Mesodermal cell (in vitro differentiated cells): ENCODE results near the gene MBOAT1.

ENCODE experiments used
- H3K27ac ChIP-seq: 2 replicates; pipeline ENCODE4 v1.7.0; 2013; ENCODE audit warnings: mild to moderate bottlenecking, low read depth, low read length, moderate library complexity; ENCODE audit not compliant: severe bottlenecking
- H3K36me3 ChIP-seq: 2 replicates; pipeline ENCODE4 v1.7.1; 2013; ENCODE audit warnings: mild to moderate bottlenecking, low read length, moderate library complexity; ENCODE audit not compliant: control insufficient read depth, insufficient read depth
- H3K4me1 ChIP-seq: one replicate; pipeline ENCODE4 v1.7.1; 2013; ENCODE audit warnings: mild to moderate bottlenecking, low read length; ENCODE audit not compliant: insufficient read depth, control insufficient read depth, poor library complexity, severe bottlenecking
- H3K4me3 ChIP-seq: 2 replicates; pipeline ENCODE4 v1.7.0; 2013; ENCODE audit warnings: low read length, control low read depth, mild to moderate bottlenecking; ENCODE audit not compliant: insufficient read depth, poor library complexity, severe bottlenecking; ENCODE audit errors: extremely low read depth
- H3K9me3 ChIP-seq: 2 replicates; pipeline ENCODE4 v1.7.1; 2013; ENCODE audit warnings: mild to moderate bottlenecking, low read length, moderate library complexity; ENCODE audit not compliant: control insufficient read depth
- WGBS, 2 experiments: methylation state at CpG; one replicate each; pipeline ENCODE4 v1.1.5; 2013; ENCODE audit warnings: missing lambda C conversion rate in 2 of 2; ENCODE audit not compliant: insufficient coverage in 2 of 2; 5-methylcytosine and 5-hydroxymethylcytosine counted together

MBOAT1 gene

GRCh38 chr6:20213271-20213798 lies 1.1 kb upstream of the MBOAT1 start:
- H3K4me1 ChIP-seq: no peaks in the 10 kb centered on the region
- no peak overlapping the region for H3K27ac ChIP-seq
- WGBS, 2 experiments: 45 to 68% methylated on average over 7 of the region's 9 CpGs
- H3K36me3 ChIP-seq: no peaks in the 10 kb centered on the region
- H3K9me3 ChIP-seq: no peaks in the 10 kb centered on the region
- peak overlapping the region; percentile 57 for H3K4me3 ChIP-seq

- peak overlapping the region; percentile 57 for H3K4me3 ChIP-seq
- peak overlapping the region; percentile 20 for H3K27ac ChIP-seq
- no peaks in the 10 kb centered on the region for H3K36me3 ChIP-seq
- WGBS, 2 experiments: 0% methylated on average over 31 to 32 of the region's 37 CpGs
- H3K9me3 ChIP-seq: no peaks in the 10 kb centered on the region
- no peaks in the 10 kb centered on the region for H3K4me1 ChIP-seq
Observed at GRCh38 chr6:20211941-20212391, 303 bp downstream of the MBOAT1 start.

GRCh38 chr6:20211037-20211940 lies 980 bp downstream of the MBOAT1 start:
- H3K4me3 ChIP-seq: peak overlapping the region; percentile 57
- no peak overlapping the region for H3K27ac ChIP-seq
- H3K36me3 ChIP-seq: no peaks in the 10 kb centered on the region
- H3K9me3 ChIP-seq: no peaks in the 10 kb centered on the region
- H3K4me1 ChIP-seq: peaks cover 2% of the 10 kb centered on the region
- WGBS, 2 experiments: 27 to 40% methylated on average over 6 of the region's 17 CpGs

- H3K4me3 ChIP-seq: no peak overlapping the region
- no peaks in the 10 kb centered on the region for H3K36me3 ChIP-seq
- 74 to 88% methylated on average over 3 of the region's 3 CpGs for WGBS, 2 experiments
- H3K4me1 ChIP-seq: peaks cover 7% of the 10 kb centered on the region
- H3K9me3 ChIP-seq: no peaks in the 10 kb centered on the region
- no peak overlapping the region for H3K27ac ChIP-seq
Observed at GRCh38 chr6:20210158-20210557, 2.1 kb downstream of the MBOAT1 start.

- H3K9me3 ChIP-seq: no peaks in the 10 kb centered on the region
- no peak overlapping the region for H3K27ac ChIP-seq
- H3K4me1 ChIP-seq: peaks cover 14% of the 10 kb centered on the region
- H3K36me3 ChIP-seq: no peaks in the 10 kb centered on the region
- H3K4me3 ChIP-seq: no peak overlapping the region
- WGBS, 2 experiments: 89 to 91% methylated on average over 1 of the region's 2 CpGs
Observed at GRCh38 chr6:20208687-20209378, 3.4 kb downstream of the MBOAT1 start.

GRCh38 chr6:20207088-20207418 lies 5.2 kb downstream of the MBOAT1 start:
- no peaks in the 10 kb centered on the region for H3K9me3 ChIP-seq
- H3K36me3 ChIP-seq: no peaks in the 10 kb centered on the region
- 93 to 96% methylated on average over 3 to 4 of the region's 5 CpGs for WGBS, 2 experiments
- H3K4me1 ChIP-seq: peaks cover 16% of the 10 kb centered on the region
- H3K27ac ChIP-seq: no peak overlapping the region
- no peak overlapping the region for H3K4me3 ChIP-seq

- Histone ChIP-seq H3K27ac (no peak overlapping the region), H3K36me3 (no peaks in the 10 kb centered on the region), H3K4me3 (no peak overlapping the region), H3K4me1 (peaks cover 24% of the 10 kb centered on the region), H3K9me3 (no peaks in the 10 kb centered on the region)
- 66 to 70% methylated on average over 6 of the region's 6 CpGs for WGBS, 2 experiments
Observed at GRCh38 chr6:20205722-20206161, 6.5 kb downstream of the MBOAT1 start.

GRCh38 chr6:20204512-20204894 lies 7.8 kb downstream of the MBOAT1 start:
- no peak overlapping the region for H3K4me3 ChIP-seq
- no peaks in the 10 kb centered on the region for H3K9me3 ChIP-seq
- WGBS, 2 experiments: 71 to 91% methylated on average over 1 to 4 of the region's 4 CpGs
- H3K27ac ChIP-seq: no peak overlapping the region
- H3K4me1 ChIP-seq: peaks cover 24% of the 10 kb centered on the region
- no peaks in the 10 kb centered on the region for H3K36me3 ChIP-seq

GRCh38 chr6:20203561-20204511 lies 8.4 kb downstream of the MBOAT1 start:
- Histone ChIP-seq H3K4me3 (no peak overlapping the region), H3K27ac (no peak overlapping the region), H3K4me1 (peaks cover 24% of the 10 kb centered on the region), H3K36me3 (no peaks in the 10 kb centered on the region), H3K9me3 (no peaks in the 10 kb centered on the region)
- WGBS, 2 experiments: 74 to 100% methylated on average over 3 of the region's 7 CpGs

GRCh38 chr6:20202699-20203302 lies 9.5 kb downstream of the MBOAT1 start:
- no peak overlapping the region for H3K27ac ChIP-seq
- no peaks in the 10 kb centered on the region for H3K36me3 ChIP-seq
- H3K4me1 ChIP-seq: peaks cover 24% of the 10 kb centered on the region
- no peak overlapping the region for H3K4me3 ChIP-seq
- H3K9me3 ChIP-seq: no peaks in the 10 kb centered on the region
- WGBS, 2 experiments: 100% methylated on average over 1 of the region's 3 CpGs; no CpG with 5 or more reads in 1 of the 2 experiments
